Loucy (cell line): Measurements from ENCODE around the gene ADCY9.

Experiments used
- H2AFZ ChIP-seq: fragments of 200-600 bp; sonication (generic); 2 replicates; pipeline ENCODE4 v1.6.0; 2016; ENCODE audit warnings: antibody characterized with exemption, mild to moderate bottlenecking, low read length, moderate library complexity
- H3F3A ChIP-seq: fragments of 200-600 bp; 2 replicates; pipeline ENCODE4 v1.6.0; 2016; ENCODE audit warnings: antibody characterized with exemption, low read depth, mild to moderate bottlenecking
- H3K27me3 ChIP-seq: fragments of 200-600 bp; sonication (generic); 2 replicates; pipeline ENCODE4 v1.6.1; 2014; ENCODE audit warnings: low read length, mild to moderate bottlenecking; ENCODE audit not compliant: insufficient read depth, poor library complexity, severe bottlenecking
- H3K36me3 ChIP-seq: fragments of 200-600 bp; sonication (generic); 2 replicates; pipeline ENCODE4 v1.6.1; 2016; ENCODE audit warnings: low read length; ENCODE audit not compliant: insufficient read depth
- H3K4me1 ChIP-seq: fragments of 200-600 bp; sonication (generic); 2 replicates; pipeline ENCODE4 v1.5.1; 2014; ENCODE audit warnings: low read length, mild to moderate bottlenecking; ENCODE audit not compliant: insufficient read depth, poor library complexity, severe bottlenecking
- H3K4me2 ChIP-seq: fragments of 200-600 bp; sonication (generic); 2 replicates; pipeline ENCODE4 v1.6.0; 2014; ENCODE audit warnings: antibody characterized with exemption, low read length, low read depth, mild to moderate bottlenecking; ENCODE audit not compliant: poor library complexity, severe bottlenecking
- H3K4me3 ChIP-seq: fragments of 200-600 bp; sonication (generic); 2 replicates; pipeline ENCODE4 v1.5.1; 2014; ENCODE audit warnings: low read length, mild to moderate bottlenecking, mixed read lengths; ENCODE audit not compliant: poor library complexity, severe bottlenecking
- H3K79me2 ChIP-seq: fragments of 200-600 bp; sonication (generic); 2 replicates; pipeline ENCODE4 v1.6.1; 2014; ENCODE audit warnings: low read length; ENCODE audit not compliant: insufficient read depth
- H3K9ac ChIP-seq: fragments of 200-600 bp; sonication (generic); 2 replicates; pipeline ENCODE4 v1.6.0; 2014; ENCODE audit warnings: mild to moderate bottlenecking, low read depth, low read length, moderate library complexity; ENCODE audit not compliant: poor library complexity, severe bottlenecking
- H3K9me2 ChIP-seq: fragments of 200-600 bp; sonication (generic); replicated peaks from 2 replicates; pipeline ENCODE4 v1.6.1; 2016; ENCODE audit warnings: low read depth, low read length, mixed read lengths
- H3K9me3 ChIP-seq: fragments of 200-600 bp; sonication (generic); 2 replicates; pipeline ENCODE4 v1.6.1; 2014; ENCODE audit warnings: mild to moderate bottlenecking, antibody characterized with exemption, low read length, low read depth; ENCODE audit not compliant: insufficient read depth
- H4K20me1 ChIP-seq: fragments of 200-600 bp; sonication (generic); 2 replicates; pipeline ENCODE4 v1.6.0; 2014; ENCODE audit warnings: antibody characterized with exemption, low read length, mild to moderate bottlenecking; ENCODE audit not compliant: insufficient read depth, poor library complexity, severe bottlenecking
- CTCF ChIP-seq: fragments of 200-600 bp; sonication (generic); conservative IDR thresholded peaks from 2 replicates; pipeline ENCODE4 v1.5.1; 2014; ENCODE audit warnings: mild to moderate bottlenecking, antibody characterized with exemption, low read length
- EZH2phosphoT487 ChIP-seq: fragments of 200-600 bp; IDR thresholded peaks from 2 replicates; pipeline ENCODE4 v1.6.1; 2018; ENCODE audit warnings: antibody characterized with exemption, mild to moderate bottlenecking, moderate library complexity, borderline replicate concordance

ADCY9 gene

GRCh38 chr16:3966681-3967080, 149.6 kb downstream of the ADCY9 start:
- H3K9ac ChIP-seq, result no peak overlapping the region
- H3K79me2 ChIP-seq, result no peaks in the 10 kb centered on the region
- H3F3A ChIP-seq, result no peaks in the 10 kb centered on the region
- no peaks in the 10 kb centered on the region for H3K27me3 ChIP-seq
- no peaks in the 10 kb centered on the region for H4K20me1 ChIP-seq
- no peaks in the 10 kb centered on the region for H3K4me1 ChIP-seq
- no peak overlapping the region for H3K4me2 ChIP-seq
- no peaks in the 10 kb centered on the region for H3K9me2 ChIP-seq
- H2AFZ ChIP-seq, result no peak overlapping the region
- no peaks in the 10 kb centered on the region for H3K9me3 ChIP-seq
- TF ChIP-seq EZH2phosphoT487, result no peak
- TF ChIP-seq CTCF, result no peak
- no peaks in the 10 kb centered on the region for H3K36me3 ChIP-seq
- no peak overlapping the region for H3K4me3 ChIP-seq

GRCh38 chr16:3965781-3966582, 150.3 kb downstream of the ADCY9 start:
- Histone ChIP-seq H3K4me2 (no peak overlapping the region), H4K20me1 (no peaks in the 10 kb centered on the region), H3K4me1 (no peaks in the 10 kb centered on the region), H3K27me3 (no peaks in the 10 kb centered on the region), H3K36me3 (no peaks in the 10 kb centered on the region), H2AFZ (no peak overlapping the region), H3F3A (no peaks in the 10 kb centered on the region), H3K79me2 (no peaks in the 10 kb centered on the region), H3K9ac (no peak overlapping the region), H3K9me2 (no peaks in the 10 kb centered on the region), H3K4me3 (no peak overlapping the region), H3K9me3 (no peaks in the 10 kb centered on the region)
- TF ChIP-seq EZH2phosphoT487 (no peak), CTCF (no peak)

- Histone ChIP-seq H3K79me2 (no peaks in the 10 kb centered on the region), H4K20me1 (no peaks in the 10 kb centered on the region), H3K9me2 (no peaks in the 10 kb centered on the region), H3K4me1 (no peaks in the 10 kb centered on the region), H3K9ac (no peak overlapping the region), H3K4me3 (no peak overlapping the region), H2AFZ (no peak overlapping the region), H3F3A (no peaks in the 10 kb centered on the region), H3K36me3 (no peaks in the 10 kb centered on the region), H3K4me2 (no peak overlapping the region), H3K27me3 (no peaks in the 10 kb centered on the region), H3K9me3 (no peaks in the 10 kb centered on the region)
- no peak for TF ChIP-seq EZH2phosphoT487
- TF ChIP-seq CTCF, result no peak
Observed at GRCh38 chr16:3965306-3965705, 150.9 kb downstream of the ADCY9 start.
